NCI-H2227 treated with DMSO at 0.1 percent for 48 hours (cell line): ENCODE measurements around the gene RAC3.

Experiments
- DNase-seq: peaks from one replicate; lab custom pipeline; 2025; lab: John Stamatoyannopoulos, UW

RAC3 gene

GRCh38 chr17:81999587-81999975 is 31.9 kb upstream of the RAC3 start:
- no peak for DNase-seq

DNA sequence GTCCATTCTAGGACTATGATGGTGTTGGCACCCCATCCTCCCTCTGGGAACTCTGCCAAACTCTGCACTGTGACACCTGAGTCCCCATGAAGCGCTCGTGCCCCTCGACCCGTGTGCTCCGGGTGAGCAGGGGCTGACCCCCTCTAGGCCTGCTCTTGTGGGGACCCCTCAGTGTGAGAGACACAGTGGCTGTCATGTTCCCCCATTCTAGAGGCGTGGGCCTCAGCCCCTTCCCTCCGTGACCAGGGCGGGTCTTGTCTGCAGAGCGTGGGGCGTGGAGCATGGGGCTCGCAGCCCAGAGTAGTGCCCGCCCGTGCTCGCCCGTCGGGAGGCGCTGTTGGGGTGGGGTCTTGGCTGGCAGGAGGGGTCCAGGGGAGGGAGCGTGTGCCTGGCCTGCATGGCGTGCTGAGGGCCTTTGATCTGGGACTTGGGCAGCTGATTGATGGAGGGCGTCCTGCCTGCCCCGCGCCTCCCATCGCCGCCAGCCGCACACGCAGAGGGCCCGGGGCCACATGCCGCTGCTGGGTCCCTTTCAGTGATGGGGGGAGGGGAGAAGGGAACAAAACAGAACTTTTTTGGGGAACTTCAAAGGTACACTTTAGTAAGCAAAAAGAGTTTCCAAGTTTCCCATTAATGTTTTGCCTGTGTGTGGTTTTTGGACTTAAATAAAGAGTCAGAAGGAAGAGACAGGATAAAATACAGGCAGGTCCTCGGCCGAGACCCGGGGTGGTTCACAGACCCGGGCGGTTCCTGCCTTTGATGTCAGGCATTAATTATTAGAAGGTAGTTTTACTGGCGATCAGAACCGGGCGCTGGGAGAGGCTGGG is 31.3 kb upstream of the RAC3 start:
- no peak for DNase-seq

GRCh38 chr17:82000803-82001570 is 30.5 kb upstream of the RAC3 start:
- DNase-seq, result no peak

- DNase-seq, result no peak
Measured at GRCh38 chr17:82001571-82002056, 29.9 kb upstream of the RAC3 start.

DNA sequence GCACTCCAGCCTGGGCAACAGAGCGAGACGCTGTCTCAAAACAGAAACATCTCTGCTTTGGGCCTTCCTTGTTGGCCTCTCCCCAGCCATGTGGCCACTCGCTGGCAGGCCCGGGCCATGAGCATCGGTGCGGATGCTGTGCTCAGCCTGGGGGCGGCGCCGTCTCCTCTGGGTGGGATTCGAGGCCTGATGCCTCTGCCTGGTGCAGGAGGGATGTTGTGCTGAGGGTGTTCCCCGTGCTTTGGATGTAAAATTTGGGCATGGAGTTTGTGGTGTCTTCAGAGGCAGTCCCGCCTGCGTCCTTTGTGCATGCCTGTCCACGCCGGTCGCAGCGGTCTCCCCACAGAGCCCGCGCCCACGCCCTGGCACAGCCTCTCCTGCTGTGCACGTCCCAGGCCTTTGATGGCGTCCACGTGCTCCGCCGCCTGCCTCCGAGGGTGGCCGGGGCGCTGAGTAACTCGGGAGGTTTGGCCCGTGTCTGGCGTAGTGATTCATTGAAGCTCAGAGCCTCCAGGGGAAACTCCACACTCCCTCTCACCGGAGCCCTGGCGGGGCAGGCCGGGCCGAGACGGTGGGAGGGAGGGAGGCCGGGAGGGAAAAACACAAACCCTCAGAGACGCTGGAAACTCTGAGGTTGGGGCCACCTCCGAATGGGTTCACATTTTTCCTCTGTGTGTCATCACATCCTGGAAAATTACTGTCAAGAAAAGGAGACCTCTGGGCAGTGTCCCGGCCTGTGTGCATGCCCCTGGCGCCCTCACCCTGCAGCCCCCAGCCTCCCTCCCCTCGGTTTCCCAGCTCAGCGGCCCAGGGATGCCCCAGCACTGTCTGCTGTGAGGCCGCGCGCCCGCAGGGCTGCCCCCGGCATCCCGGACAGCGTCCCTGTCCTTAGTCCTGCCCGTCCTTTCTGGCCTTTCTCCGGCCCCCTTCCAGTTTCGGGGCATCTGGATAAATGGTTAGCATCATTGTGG is 27.8 kb upstream of the RAC3 start:
- no peak for DNase-seq

DNA sequence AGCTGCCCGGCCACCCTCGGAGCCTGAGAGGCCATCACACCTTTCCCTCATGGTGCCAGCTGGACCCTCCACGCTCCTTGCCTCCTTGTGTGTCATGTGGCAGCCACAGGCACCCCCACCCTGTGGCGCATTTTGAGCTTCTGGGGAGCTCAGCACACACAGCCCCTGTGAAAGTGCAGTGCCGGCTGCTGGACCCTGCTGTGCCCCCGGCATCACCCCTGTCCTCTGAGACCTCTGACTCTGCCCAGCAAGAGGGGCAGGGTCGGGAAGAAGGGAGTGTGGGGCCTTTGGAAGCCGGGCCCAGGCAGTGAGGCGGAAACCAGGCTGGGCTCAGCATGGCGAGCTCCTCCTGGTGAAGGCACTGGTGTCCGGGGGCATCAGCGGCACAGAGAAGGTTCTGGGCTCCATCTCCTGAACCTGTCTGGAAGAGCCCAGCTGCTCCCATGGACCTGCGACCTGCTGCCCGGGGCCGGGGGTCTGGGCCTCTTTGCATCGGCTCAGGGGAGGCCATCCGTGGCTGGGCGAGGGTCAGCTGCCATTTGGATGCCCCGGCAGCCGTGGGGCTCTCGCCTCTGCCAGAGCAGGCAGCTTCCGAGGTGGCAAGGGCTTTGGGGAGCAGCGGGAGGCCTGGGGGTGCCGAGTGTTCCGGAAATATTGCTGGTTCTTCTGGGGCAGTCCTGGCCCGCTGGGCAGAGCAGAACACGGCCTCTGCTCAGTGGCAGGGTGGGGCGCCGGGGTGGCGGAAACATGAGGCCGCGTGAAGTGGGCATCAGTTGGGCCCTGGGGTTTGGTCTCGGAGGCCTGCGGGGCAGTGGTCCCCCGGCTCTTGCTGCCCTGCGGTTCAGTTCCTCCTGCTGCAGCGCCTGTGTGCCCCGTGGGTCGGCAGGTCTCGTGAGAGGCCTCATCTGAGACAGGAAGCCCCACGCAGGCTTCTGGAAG is 26.7 kb upstream of the RAC3 start:
- no peak for DNase-seq

DNA sequence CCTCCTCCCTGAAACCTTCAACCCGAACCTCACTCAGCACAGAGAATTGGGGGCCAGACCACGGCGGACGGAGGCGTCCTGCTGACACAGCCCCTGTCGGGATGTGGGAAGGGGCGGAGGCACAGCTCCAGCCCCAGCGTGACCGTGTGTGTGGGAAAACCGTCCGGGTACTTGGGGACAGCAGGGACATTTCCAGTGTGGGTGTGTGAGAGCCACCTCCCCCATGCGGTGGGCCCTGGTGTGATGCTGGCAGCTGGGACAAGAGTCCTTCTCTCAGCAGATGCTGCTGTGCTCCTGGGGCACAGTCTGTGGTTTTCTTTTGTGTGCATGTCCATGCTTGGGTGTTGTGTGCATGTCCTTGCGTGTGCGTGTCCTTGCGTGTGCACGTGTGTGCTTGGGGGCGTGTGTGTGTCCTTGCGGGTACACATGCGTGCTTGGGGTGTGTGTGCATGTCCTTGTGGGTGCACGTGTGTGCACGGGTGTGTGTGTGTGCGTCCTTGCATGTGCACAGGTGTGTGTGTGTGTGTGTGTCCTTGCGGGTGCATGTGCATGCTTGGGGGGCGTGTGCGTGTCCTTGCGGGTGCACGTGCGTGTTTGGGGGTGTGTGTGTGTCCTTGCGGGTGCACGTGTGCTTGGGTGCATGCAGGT is 25.7 kb upstream of the RAC3 start:
- DNase-seq, result no peak

DNA sequence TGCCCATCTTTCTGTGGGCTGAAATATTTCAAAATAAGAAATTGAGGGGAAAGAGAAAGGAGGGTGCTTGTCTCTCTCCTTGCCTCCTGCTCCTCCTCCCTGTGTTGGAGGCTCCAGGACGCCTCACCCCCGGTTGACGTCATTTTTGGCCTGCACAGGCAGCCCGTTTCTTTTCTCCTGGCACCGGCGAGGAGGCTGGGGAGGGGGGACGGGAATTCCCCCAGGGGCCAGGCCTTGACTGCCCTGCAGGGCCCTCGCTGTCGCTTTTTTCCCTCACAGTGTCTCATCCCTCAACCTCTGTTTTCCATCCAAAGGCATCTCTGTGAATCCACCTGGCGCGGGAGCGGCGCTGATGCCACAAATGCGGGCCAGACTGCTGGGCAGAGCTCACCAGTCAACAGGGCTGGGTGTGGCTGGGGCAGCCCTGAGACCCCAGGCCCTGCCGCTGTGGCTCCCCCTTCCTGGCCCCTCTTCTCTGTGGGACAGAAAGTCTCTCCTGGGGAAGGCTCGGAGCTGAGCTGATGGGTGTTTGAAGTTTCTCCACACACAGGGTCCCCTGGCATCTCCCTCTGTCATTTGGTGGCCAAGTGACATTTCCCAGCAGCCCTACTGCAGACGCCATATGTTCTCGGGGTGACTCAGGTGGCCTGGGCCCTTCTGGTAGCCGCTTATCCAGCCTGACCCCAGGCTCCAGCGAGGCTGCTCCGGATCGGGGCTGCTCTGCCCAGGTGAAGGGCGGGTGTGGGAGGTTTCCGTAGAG is 24.8 kb upstream of the RAC3 start:
- no peak for DNase-seq

DNA sequence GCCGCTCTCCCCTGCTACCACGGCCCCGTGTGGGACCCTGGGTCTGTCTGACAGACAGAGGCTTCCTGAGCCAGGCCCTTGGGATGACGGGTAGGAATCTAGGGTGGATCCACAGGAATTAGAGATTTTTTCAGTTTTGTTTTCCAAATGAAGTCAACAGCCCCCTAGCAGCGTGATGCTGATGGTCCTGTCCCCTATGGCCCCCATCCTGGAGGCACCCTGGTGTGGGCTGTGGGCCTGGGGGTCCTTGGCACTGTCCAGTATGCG is 24.3 kb upstream of the RAC3 start:
- DNase-seq, result no peak

DNA sequence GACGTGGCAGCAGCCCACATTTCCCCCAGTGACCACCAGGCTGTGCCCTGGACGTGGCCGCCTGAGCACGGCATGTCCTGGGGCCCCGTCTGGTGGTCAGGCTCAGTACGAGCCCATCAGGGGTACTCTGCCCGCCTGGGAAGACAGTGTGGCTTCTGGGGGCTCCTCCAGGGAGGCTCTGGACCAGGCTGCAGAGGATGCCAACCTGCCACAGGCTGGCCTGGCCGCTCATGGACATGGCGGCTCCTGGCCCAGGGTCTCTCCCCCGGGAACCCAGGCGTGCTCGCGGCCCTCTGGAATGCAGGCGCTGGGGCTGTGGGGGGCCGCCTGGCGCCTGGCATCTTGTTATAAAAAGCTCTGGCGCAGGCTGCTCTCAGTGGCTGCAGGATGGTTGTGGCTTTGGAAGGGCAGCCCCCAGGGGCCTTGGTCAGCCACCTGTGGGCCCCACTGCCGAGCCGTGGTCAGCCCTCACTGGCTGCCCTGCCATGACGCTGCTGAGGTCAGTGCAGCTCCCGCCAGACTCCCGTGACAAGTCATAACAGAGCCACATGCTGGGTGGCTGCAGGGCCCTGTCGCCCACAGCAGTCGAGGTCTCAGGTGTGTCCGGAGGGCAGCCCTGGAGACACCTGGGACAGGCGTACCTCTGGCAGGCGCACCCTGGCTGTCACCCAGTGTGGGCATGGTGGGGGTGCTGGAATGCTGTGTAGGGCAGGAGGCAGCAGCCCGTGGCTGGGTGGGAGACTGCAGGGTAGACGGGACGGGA is 23.8 kb upstream of the RAC3 start:
- no peak for DNase-seq

- DNase-seq, result no peak
Measured at GRCh38 chr17:82008258-82008940, 23.1 kb upstream of the RAC3 start.

DNA sequence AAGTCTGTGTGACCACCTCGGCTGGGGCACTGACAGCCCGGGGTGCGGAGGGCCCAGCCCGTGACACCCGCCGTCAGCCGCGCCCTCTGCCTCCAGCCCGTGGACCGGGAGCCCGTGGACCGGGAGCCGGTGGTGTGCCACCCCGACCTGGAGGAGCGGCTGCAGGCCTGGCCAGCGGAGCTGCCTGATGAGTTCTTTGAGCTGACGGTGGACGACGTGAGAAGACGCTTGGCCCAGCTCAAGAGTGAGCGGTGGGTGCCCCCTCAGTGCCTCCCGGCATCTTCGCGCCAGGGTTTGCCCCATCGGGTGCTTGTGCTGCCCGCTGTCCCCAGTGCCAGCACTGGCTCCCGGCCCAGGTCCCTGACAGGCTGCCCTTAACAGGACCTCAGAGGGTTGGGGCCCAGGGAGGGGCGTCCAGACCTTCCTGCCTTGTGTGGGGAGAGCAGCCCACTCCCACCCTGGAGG is 22.5 kb upstream of the RAC3 start:
- no peak for DNase-seq

GRCh38 chr17:82009413-82009812 is 22.1 kb upstream of the RAC3 start:
- DNase-seq, result no peak

DNA sequence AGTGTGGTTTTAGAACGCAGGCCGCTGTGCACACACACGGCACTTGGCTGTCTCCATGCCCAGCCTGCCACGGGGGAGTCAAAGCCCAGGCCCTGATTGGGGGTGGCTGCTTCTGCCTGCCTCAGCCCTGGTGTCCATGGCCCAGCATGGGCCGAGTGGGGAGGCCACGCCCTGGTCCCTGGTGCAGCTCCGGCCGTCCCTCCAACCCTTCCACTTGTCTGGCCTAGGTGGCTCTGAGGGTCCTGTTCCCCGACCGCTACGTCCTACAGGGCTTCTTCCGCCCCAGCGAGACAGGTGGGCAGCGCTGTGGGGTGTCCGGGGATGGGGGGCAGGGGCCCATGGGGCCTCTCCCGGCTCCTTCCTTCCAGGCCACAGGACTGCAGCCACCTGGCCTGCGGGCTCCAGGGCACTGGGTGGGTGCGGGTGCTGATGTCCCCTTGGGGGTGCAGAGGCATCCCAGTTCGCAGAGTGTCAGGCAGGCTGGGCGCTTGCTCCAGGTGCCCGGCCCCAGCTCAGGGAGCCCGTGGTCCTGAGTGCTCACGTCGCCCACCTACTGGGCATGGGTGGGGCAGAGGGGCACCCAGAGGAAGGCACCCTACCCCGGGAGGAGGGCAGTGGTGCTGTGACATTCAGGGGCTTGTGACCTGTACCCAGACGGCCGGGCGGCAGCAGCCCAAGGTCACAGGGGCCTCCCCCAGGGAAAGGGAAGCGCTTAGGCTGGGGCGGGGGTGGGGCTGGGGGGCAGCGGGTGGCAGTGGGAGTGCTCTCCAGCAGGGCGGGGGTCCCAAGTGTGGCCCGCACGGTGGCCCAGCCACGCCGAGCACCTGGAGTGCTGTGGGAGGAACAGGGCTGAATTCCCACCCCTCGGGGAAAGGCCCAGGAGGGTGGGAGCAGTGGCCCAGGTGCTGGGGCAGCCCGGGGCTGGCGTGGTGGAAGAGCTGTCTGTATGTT is 20.6 kb upstream of the RAC3 start:
- no peak for DNase-seq

- no peak for DNase-seq
Measured at GRCh38 chr17:82011617-82012187, 19.8 kb upstream of the RAC3 start.

GRCh38 chr17:82012261-82012639 is 19.2 kb upstream of the RAC3 start:
- DNase-seq, result no peak
